ENCODE data around the gene P3H3. TPM values are rescaled to one million over a fixed set of nuclear protein-coding genes. Genes with fewer than 3 reads are reported as not detected.
"Not testable (repeated sequence)": the region's sequence is repeated elsewhere in the genome, so short reads cannot be mapped to it uniquely, and the experiment has no call there.

P3H3 gene
- total RNA-seq, 1 experiment from 2014 or later = 34.4 TPM

DNA sequence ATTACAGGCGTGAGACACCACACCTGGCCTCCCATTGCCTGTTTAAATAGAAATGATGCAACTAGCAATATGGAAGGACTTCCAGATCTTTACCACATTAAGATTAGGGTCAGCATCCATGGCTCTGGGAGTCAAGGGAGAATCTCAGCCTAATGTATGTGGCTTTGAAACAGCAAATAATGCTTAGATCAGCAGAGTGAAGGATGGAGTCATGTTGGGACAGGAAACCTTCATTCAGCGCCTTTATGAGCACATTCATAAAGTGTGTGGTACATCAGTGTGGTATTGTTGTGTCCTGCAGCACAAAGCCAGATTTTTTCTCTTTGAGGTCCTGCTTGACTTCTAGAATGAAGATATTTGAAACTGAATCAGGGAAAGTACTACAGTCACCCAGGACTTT lies 60.2 kb downstream of the P3H3 start:
- no peak for DNase-seq (ENCODE audit: low read depth)

GRCh38 chr12:6888794-6889193 lies 60.6 kb downstream of the P3H3 start:
- DNase-seq (ENCODE audit: low read depth) = not testable (repeated sequence)

Other genes starting within 250 kb of the P3H3 start
- 131 and 207 TPM in 2 replicates for gene CHD4, start 221.0 kb upstream of the P3H3 start, total RNA-seq (2014; rRNA removed; shearing (Covaris generic))
- gene LPAR5, start 192.4 kb upstream of the P3H3 start, total RNA-seq (2014; rRNA removed; shearing (Covaris generic)) = 0.27 TPM in 1 of 2 replicates, not detected in the other
- gene ACRBP, start 181.0 kb upstream of the P3H3 start, total RNA-seq (2014; rRNA removed; shearing (Covaris generic)) = not detected in 2 replicates
- 19.3 and 37.8 TPM in 2 replicates for gene ING4, start 165.3 kb upstream of the P3H3 start, total RNA-seq (2014; rRNA removed; shearing (Covaris generic))
- gene ZNF384, start 139.0 kb upstream of the P3H3 start, total RNA-seq (2014; rRNA removed; shearing (Covaris generic)) = 18.1 and 25.0 TPM in 2 replicates
- 0.12 TPM in 1 of 2 replicates, not detected in the other for gene PIANP, start 127.6 kb upstream of the P3H3 start, total RNA-seq (2014; rRNA removed; shearing (Covaris generic))
- 60.2 and 66.0 TPM in 2 replicates for gene COPS7A, start 104.4 kb upstream of the P3H3 start, total RNA-seq (2014; rRNA removed; shearing (Covaris generic))
- 274 and 278 TPM in 2 replicates for gene MLF2, start 75.3 kb upstream of the P3H3 start, total RNA-seq (2014; rRNA removed; shearing (Covaris generic))
- gene PTMS, start 62.0 kb upstream of the P3H3 start, total RNA-seq (2014; rRNA removed; shearing (Covaris generic)) = 136 and 216 TPM in 2 replicates
- not detected in 2 replicates for gene LAG3, start 55.9 kb upstream of the P3H3 start, total RNA-seq (2014; rRNA removed; shearing (Covaris generic))
- not detected in 2 replicates for gene CD4, start 38.9 kb upstream of the P3H3 start, total RNA-seq (2014; rRNA removed; shearing (Covaris generic))
- gene GPR162, start 6.6 kb upstream of the P3H3 start, total RNA-seq (2014; rRNA removed; shearing (Covaris generic)) = 2.1 TPM in 1 of 2 replicates, not detected in the other
- gene GNB3, start 12.5 kb downstream of the P3H3 start, total RNA-seq (2014; rRNA removed; shearing (Covaris generic)) = 0.57 TPM in 1 of 2 replicates, not detected in the other
- 123 and 126 TPM in 2 replicates for gene CDCA3, start 22.9 kb downstream of the P3H3 start, total RNA-seq (2014; rRNA removed; shearing (Covaris generic))
- 47.3 and 79.3 TPM in 2 replicates for gene USP5, start 23.7 kb downstream of the P3H3 start, total RNA-seq (2014; rRNA removed; shearing (Covaris generic))
- 1,942 and 2,129 TPM in 2 replicates for gene TPI1, start 39.1 kb downstream of the P3H3 start, total RNA-seq (2014; rRNA removed; shearing (Covaris generic))
- 6.1 and 7.7 TPM in 2 replicates for gene SPSB2, start 44.9 kb downstream of the P3H3 start, total RNA-seq (2014; rRNA removed; shearing (Covaris generic))
- 3.6 and 11.0 TPM in 2 replicates for gene LRRC23, start 76.4 kb downstream of the P3H3 start, total RNA-seq (2014; rRNA removed; shearing (Covaris generic))
- gene ENO2, start 86.2 kb downstream of the P3H3 start, total RNA-seq (2014; rRNA removed; shearing (Covaris generic)) = 29.1 and 30.0 TPM in 2 replicates
- gene ATN1, start 99.6 kb downstream of the P3H3 start, total RNA-seq (2014; rRNA removed; shearing (Covaris generic)) = 3.9 and 25.0 TPM in 2 replicates
- not detected in 2 replicates for gene RNU7-1, start 115.4 kb downstream of the P3H3 start, total RNA-seq (2014; rRNA removed; shearing (Covaris generic))
- gene C12orf57, start 115.6 kb downstream of the P3H3 start, total RNA-seq (2014; rRNA removed; shearing (Covaris generic)) = 192 and 242 TPM in 2 replicates
- 0.39 and 0.98 TPM in 2 replicates for gene PTPN6, start 122.9 kb downstream of the P3H3 start, total RNA-seq (2014; rRNA removed; shearing (Covaris generic))
- 203 and 222 TPM in 2 replicates for gene PHB2, start 142.3 kb downstream of the P3H3 start, total RNA-seq (2014; rRNA removed; shearing (Covaris generic))
- gene EMG1, start 142.5 kb downstream of the P3H3 start, total RNA-seq (2014; rRNA removed; shearing (Covaris generic)) = 42.9 and 52.9 TPM in 2 replicates
- 26.1 and 26.7 TPM in 2 replicates for gene LPCAT3, start 190.1 kb downstream of the P3H3 start, total RNA-seq (2014; rRNA removed; shearing (Covaris generic))
- gene C1S, start 232.3 kb downstream of the P3H3 start, total RNA-seq (2014; rRNA removed; shearing (Covaris generic)) = 59.0 and 68.3 TPM in 2 replicates